ENCODE results near the gene RAE1.
A peak's percentile ranks its signal among the peaks of the same experiment; 100 is the strongest.
"Not testable (repeated sequence)": the region's sequence is repeated elsewhere in the genome, so short reads cannot be mapped to it uniquely, and the experiment has no call there.

The RAE1 gene

GRCh38 chr20:57417051-57417689, 66.1 kb downstream of the RAE1 start:
- no peak for DNase-seq

- no peak for DNase-seq
Measured at GRCh38 chr20:57417830-57418780, 67.0 kb downstream of the RAE1 start.

GRCh38 chr20:57419479-57419878, 68.4 kb downstream of the RAE1 start:
- not testable (repeated sequence) for DNase-seq

GRCh38 chr20:57420571-57421252, 69.7 kb downstream of the RAE1 start:
- DNase-seq = peak; percentile 26

GRCh38 chr20:57421253-57422220, 70.5 kb downstream of the RAE1 start:
- DNase-seq = no peak

GRCh38 chr20:57422254-57422653, 71.2 kb downstream of the RAE1 start:
- DNase-seq = no peak

GRCh38 chr20:57425150-57426013, 74.3 kb downstream of the RAE1 start:
- peak; percentile 53 for DNase-seq

GRCh38 chr20:57426271-57426689, 75.2 kb downstream of the RAE1 start:
- no peak for DNase-seq

- no peak for DNase-seq
Measured at GRCh38 chr20:57426831-57427230, 75.8 kb downstream of the RAE1 start.

- DNase-seq = no peak
Measured at GRCh38 chr20:57428324-57429158, 77.5 kb downstream of the RAE1 start.
